T-helper 2 cell treated with Interferon-gamma antibody and Interleukin-4, amounts not matched to agents 5 μg/mL and 100 μg/mL, for 36 hours (primary cell): ENCODE measurements around the gene GPBP1.
"Not testable (repeated sequence)": the region's sequence is repeated elsewhere in the genome, so short reads cannot be mapped to it uniquely, and the experiment has no call there.

Experiments
- DNase-seq: peaks from one replicate; pipeline ENCODE4 v3.0.0; 2021; ENCODE audit warnings: low spot score
- H3K27ac Mint-ChIP-seq: one replicate; pipeline ENCODE4 v1.8.0; 2021; ENCODE audit warnings: mild to moderate bottlenecking, mixed read lengths
- H3K27me3 Mint-ChIP-seq: one replicate; pipeline ENCODE4 v1.8.0; 2021; ENCODE audit warnings: low read depth, mixed read lengths
- H3K36me3 Mint-ChIP-seq: one replicate; pipeline ENCODE4 v1.8.0; 2021; ENCODE audit warnings: low read depth, mixed read lengths
- H3K4me1 Mint-ChIP-seq: one replicate; pipeline ENCODE4 v1.8.0; 2021; ENCODE audit warnings: low read depth, mixed read lengths
- H3K4me3 Mint-ChIP-seq: one replicate; pipeline ENCODE4 v1.8.0; 2022; ENCODE audit warnings: mild to moderate bottlenecking, moderate library complexity, mixed read lengths
- H3K9me3 Mint-ChIP-seq: one replicate; pipeline ENCODE4 v1.8.0; 2021; ENCODE audit warnings: mixed read lengths

GPBP1 gene

GRCh38 chr5:57186194-57186593 is 12.3 kb downstream of the GPBP1 start:
- peaks cover 49% of the 10 kb centered on the region for H3K36me3 Mint-ChIP-seq
- no peak overlapping the region for H3K4me3 Mint-ChIP-seq
- H3K9me3 Mint-ChIP-seq = no peaks in the 10 kb centered on the region
- no peak overlapping the region for H3K27ac Mint-ChIP-seq
- no peaks in the 10 kb centered on the region for H3K27me3 Mint-ChIP-seq
- H3K4me1 Mint-ChIP-seq = peaks cover 58% of the 10 kb centered on the region
- DNase-seq = no peak

- H3K9me3 Mint-ChIP-seq, DNase-seq, H3K27me3 Mint-ChIP-seq: not testable (repeated sequence)
- peak overlapping the region; percentile 42 for H3K27ac Mint-ChIP-seq
- H3K4me1 Mint-ChIP-seq = peaks cover 63% of the 10 kb centered on the region
- peaks cover 54% of the 10 kb centered on the region for H3K36me3 Mint-ChIP-seq
- H3K4me3 Mint-ChIP-seq = peak overlapping the region; percentile 64
These were observed 14.1 kb downstream of the GPBP1 start for GRCh38 chr5:57187977-57188376.

- Mint-ChIP-seq H3K4me1 (peaks cover 70% of the 10 kb centered on the region), H3K36me3 (peaks cover 54% of the 10 kb centered on the region), H3K4me3 (no peak overlapping the region), H3K27me3 (no peaks in the 10 kb centered on the region), H3K27ac (no peak overlapping the region), H3K9me3 (peaks cover 1% of the 10 kb centered on the region)
- DNase-seq = no peak
These were observed 15.7 kb downstream of the GPBP1 start for GRCh38 chr5:57189515-57189914.

- Mint-ChIP-seq H3K9me3 (peaks cover 4% of the 10 kb centered on the region), H3K4me3 (no peak overlapping the region), H3K27me3 (no peaks in the 10 kb centered on the region), H3K27ac (no peak overlapping the region), H3K4me1 (peaks cover 70% of the 10 kb centered on the region), H3K36me3 (peaks cover 53% of the 10 kb centered on the region)
- DNase-seq = no peak
These were observed 16.7 kb downstream of the GPBP1 start for GRCh38 chr5:57190593-57190992.

GRCh38 chr5:57191163-57191562 is 17.3 kb downstream of the GPBP1 start:
- H3K36me3 Mint-ChIP-seq = peaks cover 54% of the 10 kb centered on the region
- peaks cover 4% of the 10 kb centered on the region for H3K9me3 Mint-ChIP-seq
- peaks cover 68% of the 10 kb centered on the region for H3K4me1 Mint-ChIP-seq
- no peaks in the 10 kb centered on the region for H3K27me3 Mint-ChIP-seq
- H3K4me3 Mint-ChIP-seq = no peak overlapping the region
- no peak for DNase-seq
- no peak overlapping the region for H3K27ac Mint-ChIP-seq

GRCh38 chr5:57191986-57192385 is 18.1 kb downstream of the GPBP1 start:
- H3K4me1 Mint-ChIP-seq = peaks cover 62% of the 10 kb centered on the region
- no peak for DNase-seq
- H3K9me3 Mint-ChIP-seq = peaks cover 4% of the 10 kb centered on the region
- H3K27me3 Mint-ChIP-seq = no peaks in the 10 kb centered on the region
- peak overlapping the region; percentile 36 for H3K27ac Mint-ChIP-seq
- peaks cover 55% of the 10 kb centered on the region for H3K36me3 Mint-ChIP-seq
- peak overlapping the region; percentile 46 for H3K4me3 Mint-ChIP-seq

- not testable (repeated sequence) for DNase-seq, H3K27ac Mint-ChIP-seq, H3K27me3 Mint-ChIP-seq, H3K9me3 Mint-ChIP-seq
- Mint-ChIP-seq H3K4me1 (peaks cover 58% of the 10 kb centered on the region), H3K36me3 (peaks cover 53% of the 10 kb centered on the region), H3K4me3 (peak overlapping the region; percentile 24)
These were observed 19.0 kb downstream of the GPBP1 start for GRCh38 chr5:57192832-57193231.

- H3K4me1 Mint-ChIP-seq = peaks cover 54% of the 10 kb centered on the region
- H3K9me3 Mint-ChIP-seq = peaks cover 4% of the 10 kb centered on the region
- H3K4me3 Mint-ChIP-seq = peak overlapping the region; percentile 72
- H3K27ac Mint-ChIP-seq = peak overlapping the region; percentile 81
- no peaks in the 10 kb centered on the region for H3K27me3 Mint-ChIP-seq
- H3K36me3 Mint-ChIP-seq = peaks cover 50% of the 10 kb centered on the region
- no peak for DNase-seq
These were observed 20.0 kb downstream of the GPBP1 start for GRCh38 chr5:57193757-57194413.

- H3K27me3 Mint-ChIP-seq = no peaks in the 10 kb centered on the region
- peaks cover 4% of the 10 kb centered on the region for H3K9me3 Mint-ChIP-seq
- H3K4me3 Mint-ChIP-seq = no peak overlapping the region
- peaks cover 52% of the 10 kb centered on the region for H3K36me3 Mint-ChIP-seq
- DNase-seq = no peak
- H3K27ac Mint-ChIP-seq = no peak overlapping the region
- peaks cover 58% of the 10 kb centered on the region for H3K4me1 Mint-ChIP-seq
These were observed 20.8 kb downstream of the GPBP1 start for GRCh38 chr5:57194653-57195052.

- H3K36me3 Mint-ChIP-seq = peaks cover 52% of the 10 kb centered on the region
- no peaks in the 10 kb centered on the region for H3K27me3 Mint-ChIP-seq
These were observed 21.2 kb downstream of the GPBP1 start for GRCh38 chr5:57195060-57195459.

GRCh38 chr5:57199866-57200265 is 26.0 kb downstream of the GPBP1 start:
- DNase-seq = no peak
- Mint-ChIP-seq H3K36me3 (peaks cover 32% of the 10 kb centered on the region), H3K27me3 (no peaks in the 10 kb centered on the region), H3K9me3 (no peaks in the 10 kb centered on the region), H3K4me1 (peaks cover 39% of the 10 kb centered on the region), H3K4me3 (peak overlapping the region; percentile 55), H3K27ac (peak overlapping the region; percentile 67)

More at GRCh38 chr5:57195060-57195459, 21.2 kb downstream of the GPBP1 start:
- Mint-ChIP-seq H3K9me3 (peaks cover 4% of the 10 kb centered on the region), H3K4me3 (no peak overlapping the region), H3K27ac (no peak overlapping the region), H3K4me1 (peaks cover 57% of the 10 kb centered on the region)
- no peak for DNase-seq

GRCh38 chr5:57202811-57203210 is 29.0 kb downstream of the GPBP1 start:
- no peak overlapping the region for H3K27ac Mint-ChIP-seq
- DNase-seq = no peak
- H3K4me1 Mint-ChIP-seq = peaks cover 33% of the 10 kb centered on the region
- no peak overlapping the region for H3K4me3 Mint-ChIP-seq
- H3K36me3 Mint-ChIP-seq = peaks cover 41% of the 10 kb centered on the region
- H3K27me3 Mint-ChIP-seq = no peaks in the 10 kb centered on the region
- no peaks in the 10 kb centered on the region for H3K9me3 Mint-ChIP-seq

GRCh38 chr5:57207007-57207653 is 33.3 kb downstream of the GPBP1 start:
- H3K27me3 Mint-ChIP-seq = no peaks in the 10 kb centered on the region
- H3K36me3 Mint-ChIP-seq = peaks cover 44% of the 10 kb centered on the region
- H3K4me1 Mint-ChIP-seq = peaks cover 41% of the 10 kb centered on the region
- no peaks in the 10 kb centered on the region for H3K9me3 Mint-ChIP-seq
- H3K4me3 Mint-ChIP-seq = no peak overlapping the region
- no peak overlapping the region for H3K27ac Mint-ChIP-seq
- DNase-seq = no peak

GRCh38 chr5:57207681-57208080 is 33.8 kb downstream of the GPBP1 start:
- Mint-ChIP-seq H3K4me1 (peaks cover 40% of the 10 kb centered on the region), H3K27me3 (no peaks in the 10 kb centered on the region), H3K27ac (no peak overlapping the region), H3K9me3 (no peaks in the 10 kb centered on the region), H3K36me3 (peaks cover 44% of the 10 kb centered on the region), H3K4me3 (no peak overlapping the region)
- DNase-seq = no peak
